Mesendoderm (in vitro differentiated cells): ENCODE results near the gene FGD5.

Source experiments
- DNase-seq: peaks from one replicate; pipeline ENCODE4 v3.0.0; 2013
- H2AK5ac ChIP-seq: 2 replicates; pipeline ENCODE4 v1.6.1; 2013; ENCODE audit warnings: low read length, inconsistent platforms
- H2BK120ac ChIP-seq: 2 replicates; pipeline ENCODE4 v1.6.1; 2013; ENCODE audit warnings: low read depth, mild to moderate bottlenecking, low read length, moderate library complexity, mixed read lengths
- H2BK15ac ChIP-seq: replicated peaks from 2 replicates; pipeline ENCODE4 v1.6.1; 2013; ENCODE audit warnings: low read depth, mild to moderate bottlenecking, moderate library complexity
- H2BK5ac ChIP-seq: 2 replicates; pipeline ENCODE4 v1.6.1; 2013; ENCODE audit warnings: low read length, inconsistent platforms
- H3K18ac ChIP-seq: 2 replicates; pipeline ENCODE4 v1.6.1; 2013; ENCODE audit warnings: mild to moderate bottlenecking, low read length, mixed read lengths
- H3K23ac ChIP-seq: one replicate; pipeline ENCODE4 v1.6.1; 2013; ENCODE audit warnings: low read length
- H3K27ac ChIP-seq: 2 replicates; pipeline ENCODE4 v1.5.1; 2013; ENCODE audit warnings: low read depth, mild to moderate bottlenecking, inconsistent platforms, low read length, moderate library complexity
- H3K27me3 ChIP-seq: 2 replicates; pipeline ENCODE4 v1.6.1; 2013; ENCODE audit warnings: low read length, control low read depth, mild to moderate bottlenecking, inconsistent platforms; ENCODE audit not compliant: insufficient read depth, poor library complexity
- H3K36me3 ChIP-seq: 2 replicates; pipeline ENCODE4 v1.6.1; 2013; ENCODE audit warnings: low read length, inconsistent platforms; ENCODE audit not compliant: control insufficient read depth, insufficient read depth
- H3K4ac ChIP-seq: one replicate; pipeline ENCODE4 v1.6.1; 2013; ENCODE audit warnings: low read depth, mild to moderate bottlenecking, low read length, moderate library complexity
- H3K4me1 ChIP-seq: 2 replicates; pipeline ENCODE4 v1.6.1; 2013; ENCODE audit warnings: low read depth, low read length, inconsistent platforms; ENCODE audit not compliant: control insufficient read depth
- H3K4me2 ChIP-seq: 2 replicates; pipeline ENCODE4 v1.6.1; 2013; ENCODE audit warnings: low read length
- H3K4me3 ChIP-seq: 2 replicates; pipeline ENCODE4 v1.5.1; 2013; ENCODE audit warnings: mild to moderate bottlenecking, low read length
- H3K56ac ChIP-seq: one replicate; pipeline ENCODE4 v1.6.1; 2013; ENCODE audit warnings: low read length
- H3K79me1 ChIP-seq: 2 replicates; pipeline ENCODE4 v1.6.1; 2013; ENCODE audit warnings: low read length, inconsistent platforms
- H3K79me2 ChIP-seq: 2 replicates; pipeline ENCODE4 v1.6.1; 2013; ENCODE audit warnings: mild to moderate bottlenecking, low read length; ENCODE audit not compliant: control insufficient read depth, insufficient read depth
- H3K9ac ChIP-seq: 2 replicates; pipeline ENCODE4 v1.6.1; 2013; ENCODE audit warnings: low read length, inconsistent platforms
- H4K5ac ChIP-seq: one replicate; pipeline ENCODE4 v1.6.1; 2013; ENCODE audit warnings: low read length
- H4K8ac ChIP-seq: one replicate; pipeline ENCODE4 v1.6.1; 2013; ENCODE audit warnings: low read depth, mild to moderate bottlenecking, control low read depth, low read length, moderate library complexity
- WGBS: extraction: QIAGEN DNeasy Blood & Tissue Kit; methylation state at CpG from one replicate; pipeline ENCODE4 v1.1.7; 2013; ENCODE audit warnings: low lambda C conversion rate, missing lambda C conversion rate; ENCODE audit not compliant: insufficient coverage; ENCODE audit errors: extremely low coverage; 5-methylcytosine and 5-hydroxymethylcytosine counted together

The FGD5 gene

GRCh38 chr3:14773281-14773680 lies 45.5 kb upstream of the FGD5 start:
- Histone ChIP-seq H4K5ac (no peak overlapping the region), H2AK5ac (peak overlapping the region; percentile 38), H3K27ac (no peak overlapping the region), H3K9ac (no peak overlapping the region), H3K27me3 (no peaks in the 10 kb centered on the region), H3K4me2 (no peak overlapping the region), H3K18ac (no peak overlapping the region), H4K8ac (no peak overlapping the region), H3K4me3 (no peak overlapping the region), H3K4me1 (peaks cover 10% of the 10 kb centered on the region), H2BK5ac (peak overlapping the region; percentile 41), H3K4ac (no peak overlapping the region), H3K36me3 (no peaks in the 10 kb centered on the region), H3K56ac (peak overlapping the region; percentile 79), H3K23ac (no peak overlapping the region), H3K79me1 (no peaks in the 10 kb centered on the region), H2BK120ac (no peak overlapping the region), H2BK15ac (no peak overlapping the region), H3K79me2 (no peaks in the 10 kb centered on the region)
- peak; percentile 46 for DNase-seq

- Histone ChIP-seq H3K79me1 (no peaks in the 10 kb centered on the region), H3K27ac (peak overlapping the region; percentile 17), H3K4me1 (peaks cover 10% of the 10 kb centered on the region), H2AK5ac (no peak overlapping the region), H3K4me2 (no peak overlapping the region), H3K27me3 (no peaks in the 10 kb centered on the region), H2BK120ac (no peak overlapping the region), H4K5ac (no peak overlapping the region), H2BK5ac (no peak overlapping the region), H3K56ac (peak overlapping the region; percentile 60), H3K4me3 (no peak overlapping the region), H3K79me2 (no peaks in the 10 kb centered on the region), H3K36me3 (no peaks in the 10 kb centered on the region), H3K4ac (no peak overlapping the region), H4K8ac (no peak overlapping the region), H3K18ac (no peak overlapping the region), H3K9ac (peak overlapping the region; percentile 16), H2BK15ac (no peak overlapping the region), H3K23ac (no peak overlapping the region)
- no peak for DNase-seq
- WGBS: no CpG with 5 or more reads among the region's 6 CpGs
Measured at GRCh38 chr3:14773691-14774128, 45.1 kb upstream of the FGD5 start.

- H4K8ac ChIP-seq: no peak overlapping the region
- H3K27ac ChIP-seq: no peak overlapping the region
- H2AK5ac ChIP-seq: no peak overlapping the region
- no peak overlapping the region for H3K4me2 ChIP-seq
- DNase-seq: no peak
- no peaks in the 10 kb centered on the region for H3K79me1 ChIP-seq
- H3K56ac ChIP-seq: no peak overlapping the region
- H3K27me3 ChIP-seq: no peaks in the 10 kb centered on the region
- no peak overlapping the region for H3K9ac ChIP-seq
- no peak overlapping the region for H3K4ac ChIP-seq
- H3K18ac ChIP-seq: no peak overlapping the region
- H3K4me3 ChIP-seq: no peak overlapping the region
- H3K79me2 ChIP-seq: no peaks in the 10 kb centered on the region
- H3K36me3 ChIP-seq: no peaks in the 10 kb centered on the region
- WGBS: no CpG with 5 or more reads among the region's 12 CpGs
- H4K5ac ChIP-seq: no peak overlapping the region
- H3K4me1 ChIP-seq: peaks cover 10% of the 10 kb centered on the region
- no peak overlapping the region for H2BK120ac ChIP-seq
- H2BK15ac ChIP-seq: no peak overlapping the region
- H3K23ac ChIP-seq: no peak overlapping the region
- no peak overlapping the region for H2BK5ac ChIP-seq
Measured at GRCh38 chr3:14774431-14774830, 44.3 kb upstream of the FGD5 start.

GRCh38 chr3:14775011-14775410 lies 43.8 kb upstream of the FGD5 start:
- H3K23ac ChIP-seq: no peak overlapping the region
- H3K4ac ChIP-seq: no peak overlapping the region
- no peak overlapping the region for H4K5ac ChIP-seq
- H3K4me3 ChIP-seq: no peak overlapping the region
- no peaks in the 10 kb centered on the region for H3K36me3 ChIP-seq
- H3K56ac ChIP-seq: no peak overlapping the region
- H3K79me1 ChIP-seq: no peaks in the 10 kb centered on the region
- WGBS: no CpG with 5 or more reads among the region's 7 CpGs
- H3K18ac ChIP-seq: no peak overlapping the region
- no peak overlapping the region for H3K27ac ChIP-seq
- no peaks in the 10 kb centered on the region for H3K27me3 ChIP-seq
- H4K8ac ChIP-seq: no peak overlapping the region
- H3K79me2 ChIP-seq: no peaks in the 10 kb centered on the region
- no peak overlapping the region for H3K9ac ChIP-seq
- H2AK5ac ChIP-seq: no peak overlapping the region
- no peak overlapping the region for H2BK5ac ChIP-seq
- peaks cover 10% of the 10 kb centered on the region for H3K4me1 ChIP-seq
- H2BK15ac ChIP-seq: no peak overlapping the region
- no peak overlapping the region for H2BK120ac ChIP-seq
- DNase-seq: no peak
- no peak overlapping the region for H3K4me2 ChIP-seq

- no CpG with 5 or more reads among the region's 4 CpGs for WGBS
- H3K23ac ChIP-seq: no peak overlapping the region
- no peak overlapping the region for H3K4ac ChIP-seq
- H3K79me1 ChIP-seq: no peaks in the 10 kb centered on the region
- H3K18ac ChIP-seq: no peak overlapping the region
- no peak overlapping the region for H2BK5ac ChIP-seq
- no peak overlapping the region for H3K9ac ChIP-seq
- no peak overlapping the region for H3K4me2 ChIP-seq
- H3K4me3 ChIP-seq: no peak overlapping the region
- no peak overlapping the region for H2AK5ac ChIP-seq
- DNase-seq: peak; percentile 55
- H3K27ac ChIP-seq: no peak overlapping the region
- H3K27me3 ChIP-seq: no peaks in the 10 kb centered on the region
- no peaks in the 10 kb centered on the region for H3K79me2 ChIP-seq
- no peaks in the 10 kb centered on the region for H3K36me3 ChIP-seq
- H4K8ac ChIP-seq: no peak overlapping the region
- no peak overlapping the region for H4K5ac ChIP-seq
- no peak overlapping the region for H3K56ac ChIP-seq
- no peak overlapping the region for H2BK120ac ChIP-seq
- no peak overlapping the region for H2BK15ac ChIP-seq
- peaks cover 10% of the 10 kb centered on the region for H3K4me1 ChIP-seq
Measured at GRCh38 chr3:14775563-14775962, 43.2 kb upstream of the FGD5 start.

GRCh38 chr3:14779069-14779685 lies 39.6 kb upstream of the FGD5 start:
- no CpG with 5 or more reads among the region's 2 CpGs for WGBS

More at GRCh38 chr3:14779069-14779685, 39.6 kb upstream of the FGD5 start:
- no peak overlapping the region for H3K23ac ChIP-seq
- no peaks in the 10 kb centered on the region for H3K27me3 ChIP-seq
- no peak overlapping the region for H2BK5ac ChIP-seq
- no peak overlapping the region for H3K4ac ChIP-seq
- no peaks in the 10 kb centered on the region for H3K79me1 ChIP-seq
- no peaks in the 10 kb centered on the region for H3K4me1 ChIP-seq
- H3K18ac ChIP-seq: no peak overlapping the region
- H3K4me2 ChIP-seq: no peak overlapping the region
- no peak overlapping the region for H4K8ac ChIP-seq
- no peak overlapping the region for H4K5ac ChIP-seq
- no peak overlapping the region for H2BK15ac ChIP-seq
- no peak overlapping the region for H2BK120ac ChIP-seq
- no peak overlapping the region for H3K27ac ChIP-seq
- H3K79me2 ChIP-seq: no peaks in the 10 kb centered on the region
- H3K4me3 ChIP-seq: no peak overlapping the region
- no peaks in the 10 kb centered on the region for H3K36me3 ChIP-seq
- DNase-seq: no peak
- no peak overlapping the region for H3K56ac ChIP-seq
- H3K9ac ChIP-seq: no peak overlapping the region
- no peak overlapping the region for H2AK5ac ChIP-seq
